Measurements from ENCODE around the gene LDLR. TPM values are rescaled to one million over a fixed set of nuclear protein-coding genes. Genes with fewer than 3 reads are reported as not detected.
"Not testable (repeated sequence)": the region's sequence is repeated elsewhere in the genome, so short reads cannot be mapped to it uniquely, and the experiment has no call there.

LDLR gene
- total and polyA plus RNA-seq, 8 donors = 8.9 to 43.4 (median 26.5) TPM

GRCh38 chr19:11136400-11137101 is 47.3 kb downstream of the LDLR start:
- Histone ChIP-seq H3K9me3 (no peaks in the 10 kb centered on the region), H3K27me3 (no peaks in the 10 kb centered on the region), H3K4me1 (peaks cover 0 to 13% (median 7%) of the 10 kb centered on the region in 3 donors), H3K4me3 (no peak overlapping the region), H3K27ac (no peak overlapping the region), H3K36me3 (peaks cover 1 to 6% (median 3%) of the 10 kb centered on the region in 3 donors)
- no peak for FAIRE-seq
- no peak for ATAC-seq
- no peak for TF ChIP-seq CTCF (IDR thresholded peaks at IDR 0.05)
- intact Hi-C loops (cut with DNase I) = no loop called here
- WGBS, 2 donors = 66 to 78% methylated on average over 14 of the region's 14 CpGs
- no peak for DNase-seq

- WGBS, 2 donors = 7% methylated on average over 25 to 28 of the region's 28 CpGs
- FAIRE-seq = no peak
- Histone ChIP-seq H3K4me3 (peak overlapping the region in 2 of 4 donors; percentile 6 to 31), H3K27me3 (no peaks in the 10 kb centered on the region), H3K36me3 (no peaks in the 10 kb centered on the region), H3K4me1 (peaks cover 4 to 21% (median 12%) of the 10 kb centered on the region in 3 donors), H3K9me3 (no peaks in the 10 kb centered on the region), H3K27ac (peak overlapping the region; percentile 14 to 65 (median 54))
- intact Hi-C loops (cut with DNase I) = loop anchor here in 1 of 3 donors (2.0 kb wide), 1 partner anchor 67 kb away; no protein-coding TSS in a partner anchor
- TF ChIP-seq CTCF (IDR thresholded peaks at IDR 0.05) = peak; percentile 35 to 72 (median 64)
- peak; percentile 68 to 89 (median 78) for DNase-seq
- peak; percentile 63 to 73 (median 70) for ATAC-seq
Measured at GRCh38 chr19:11137542-11138384, 48.5 kb downstream of the LDLR start.

- H3K27ac ChIP-seq = peak overlapping the region in 3 of 4 donors; percentile 14 to 65 (median 52)
- TF ChIP-seq CTCF (IDR thresholded peaks at IDR 0.05) = no peak
- no peaks in the 10 kb centered on the region for H3K27me3 ChIP-seq
- no peak overlapping the region for H3K4me3 ChIP-seq
- DNase-seq = peak in 5 of 6 donors; percentile 40 to 75 (median 58)
- WGBS, 2 donors = 71 to 76% methylated on average over 12 to 13 of the region's 13 CpGs
- FAIRE-seq = no peak
- peak in 3 of 4 donors; percentile 21 to 40 (median 35) for ATAC-seq
- intact Hi-C loops (cut with DNase I) = loop anchor here in 1 of 3 donors (2.0 kb wide), 1 partner anchor 66 kb away; no protein-coding TSS in a partner anchor
- no peaks in the 10 kb centered on the region for H3K36me3 ChIP-seq
- H3K4me1 ChIP-seq = peaks cover 4 to 25% (median 12%) of the 10 kb centered on the region in 3 donors
- no peaks in the 10 kb centered on the region for H3K9me3 ChIP-seq
Measured at GRCh38 chr19:11138601-11139300, 49.5 kb downstream of the LDLR start.

- peak in 3 of 4 donors; percentile 30 to 43 (median 37) for ATAC-seq
- not testable (repeated sequence) for FAIRE-seq
- WGBS, 2 donors = 47 to 48% methylated on average over 10 of the region's 10 CpGs
Measured at GRCh38 chr19:11140023-11140538, 50.8 kb downstream of the LDLR start.

More at GRCh38 chr19:11140023-11140538, 50.8 kb downstream of the LDLR start:
- intact Hi-C loops (cut with DNase I); H3K36me3 ChIP-seq; H3K27ac ChIP-seq; H3K4me3 ChIP-seq; H3K9me3 ChIP-seq; H3K27me3 ChIP-seq: not testable (repeated sequence)
- H3K4me1 ChIP-seq = peaks cover 4 to 25% (median 12%) of the 10 kb centered on the region in 3 donors
- peak in 4 of 6 donors; percentile 59 to 67 (median 64) for DNase-seq

All from pancreas (tissue), 10 donors.